ENCODE measurements around the gene LDB3. TPM values are rescaled to one million over a fixed set of nuclear protein-coding genes. Genes with fewer than 3 reads are reported as not detected.
"Not testable (repeated sequence)": the region's sequence is repeated elsewhere in the genome, so short reads cannot be mapped to it uniquely, and the experiment has no call there.

LDB3 gene
- 0.20 TPM for total RNA-seq

GRCh38 chr10:86668297-86669165 is at the start of gene LDB3:
LDB3 (plus strand) TSS chr10:86668511; CDS start chr10:86668692, 181 bp downstream.
- ATAC-seq (no peak), DNase-seq (ENCODE audit: low spot score) (no peak)

- DNase-seq (ENCODE audit: low spot score): no peak
- ATAC-seq: no peak
Measured at GRCh38 chr10:86628311-86628710, 40.0 kb upstream of the LDB3 start.

GRCh38 chr10:86630079-86630478 is 38.2 kb upstream of the LDB3 start:
- ATAC-seq (no peak), DNase-seq (ENCODE audit: low spot score) (no peak)

GRCh38 chr10:86632009-86632800 is 36.1 kb upstream of the LDB3 start:
- no peak for DNase-seq (ENCODE audit: low spot score)
- peak; percentile 81 for ATAC-seq

GRCh38 chr10:86632951-86633350 is 35.4 kb upstream of the LDB3 start:
- DNase-seq (ENCODE audit: low spot score) (no peak), ATAC-seq (peak; percentile 34)

GRCh38 chr10:86635402-86635801 is 32.9 kb upstream of the LDB3 start:
- ATAC-seq (no peak), DNase-seq (ENCODE audit: low spot score) (no peak)

- DNase-seq (ENCODE audit: low spot score): no peak
Measured at GRCh38 chr10:86636311-86636710, 32.0 kb upstream of the LDB3 start.

GRCh38 chr10:86642021-86642420 is 26.3 kb upstream of the LDB3 start:
- DNase-seq (ENCODE audit: low spot score) (no peak), ATAC-seq (no peak)

More at GRCh38 chr10:86636311-86636710, 32.0 kb upstream of the LDB3 start:
- ATAC-seq: no peak

- ATAC-seq (no peak), DNase-seq (ENCODE audit: low spot score) (no peak)
Measured at GRCh38 chr10:86642499-86642898, 25.8 kb upstream of the LDB3 start.

GRCh38 chr10:86644152-86644793 is 24.0 kb upstream of the LDB3 start:
- no peak for DNase-seq (ENCODE audit: low spot score)
- ATAC-seq: no peak

- DNase-seq (ENCODE audit: low spot score) (no peak), ATAC-seq (no peak)
Measured at GRCh38 chr10:86644794-86645445, 23.4 kb upstream of the LDB3 start.

- ATAC-seq; DNase-seq (ENCODE audit: low spot score): not testable (repeated sequence)
Measured at GRCh38 chr10:86645621-86646165, 22.6 kb upstream of the LDB3 start.

GRCh38 chr10:86646532-86646931 is 21.8 kb upstream of the LDB3 start:
- ATAC-seq (no peak), DNase-seq (ENCODE audit: low spot score) (no peak)

- DNase-seq (ENCODE audit: low spot score) (no peak), ATAC-seq (no peak)
Measured at GRCh38 chr10:86646933-86647332, 21.4 kb upstream of the LDB3 start.

- DNase-seq (ENCODE audit: low spot score) (peak; percentile 27), ATAC-seq (no peak)
Measured at GRCh38 chr10:86647773-86648703, 20.3 kb upstream of the LDB3 start.

- peak; percentile 19 for ATAC-seq
- DNase-seq (ENCODE audit: low spot score): peak; percentile 41
Measured at GRCh38 chr10:86648704-86649427, 19.4 kb upstream of the LDB3 start.

GRCh38 chr10:86649471-86650150 is 18.7 kb upstream of the LDB3 start:
- no peak for ATAC-seq
- peak; percentile 27 for DNase-seq (ENCODE audit: low spot score)

GRCh38 chr10:86650151-86650550 is 18.2 kb upstream of the LDB3 start:
- ATAC-seq (no peak), DNase-seq (ENCODE audit: low spot score) (peak; percentile 21)
